HepG2 (cell line): ENCODE results near the gene DENND1C. TPM values are rescaled to one million over a fixed set of nuclear protein-coding genes. Genes with fewer than 3 reads are reported as not detected.

ENCODE experiments used
- CREB1 ChIP-seq, 2 experiments: fragments of 450-650 bp in 1 of 2; IDR thresholded peaks; 2 replicates each; pipeline ENCODE4 v1.6.1; 2016 to 2017; ENCODE audit warnings: control low read depth in 1 of 2, mild to moderate bottlenecking in 1 of 2, missing compliant biosample characterization in 1 of 2, missing genetic modification characterization in 1 of 2
- FOXM1 ChIP-seq: sonication (generic); formaldehyde crosslinking; IDR thresholded peaks from 2 replicates; pipeline ENCODE4 v1.5.0; 2020; ENCODE audit warnings: missing genetic modification reagents
- IRF9 ChIP-seq: sonication (generic); formaldehyde crosslinking; IDR thresholded peaks from 2 replicates; pipeline ENCODE4 v1.8.0; 2022; ENCODE audit warnings: missing genetic modification reagents, mild to moderate bottlenecking, borderline replicate concordance
- MNT ChIP-seq: fragments of 450-650 bp; IDR thresholded peaks from 2 replicates; pipeline ENCODE4 v1.6.1; 2016
- MTA1 ChIP-seq: sonication (generic); formaldehyde crosslinking; IDR thresholded peaks from 2 replicates; pipeline ENCODE4 v1.4.0; 2020; ENCODE audit warnings: missing genetic modification reagents, mild to moderate bottlenecking, borderline replicate concordance
- NFE2L1 ChIP-seq: sonication (generic); formaldehyde crosslinking; IDR thresholded peaks from 2 replicates; pipeline ENCODE4 v1.4.0; 2020; ENCODE audit warnings: missing genetic modification reagents, mild to moderate bottlenecking, borderline replicate concordance
- NFIC ChIP-seq: IDR thresholded peaks from 2 replicates; pipeline ENCODE4 v1.6.1; 2012; ENCODE audit warnings: mild to moderate bottlenecking, low read length, inconsistent platforms
- PCBP2 ChIP-seq: fragments of 200-400 bp; formaldehyde crosslinking; optimal IDR thresholded peaks from 2 replicates; pipeline ENCODE3; 2018; ENCODE audit warnings: low read length, low read depth; ENCODE audit not compliant: poor library complexity, severe bottlenecking
- TRAFD1 ChIP-seq: sonication (generic); formaldehyde crosslinking; IDR thresholded peaks from 2 replicates; pipeline ENCODE4 v1.5.1; 2020; ENCODE audit warnings: missing genetic modification reagents, mild to moderate bottlenecking, borderline replicate concordance
- ZBTB21 ChIP-seq: sonication (generic); formaldehyde crosslinking; IDR thresholded peaks from 2 replicates; pipeline ENCODE4 v1.4.0; 2020; ENCODE audit warnings: missing genetic modification reagents
- ZBTB33 ChIP-seq: sonication (generic); formaldehyde crosslinking; IDR thresholded peaks from 2 replicates; pipeline ENCODE4 v1.4.0; 2020; ENCODE audit warnings: missing genetic modification reagents
- ZBTB49 ChIP-seq: sonication (generic); formaldehyde crosslinking; IDR thresholded peaks from 2 replicates; pipeline ENCODE4 v1.4.0; 2020; ENCODE audit warnings: missing genetic modification reagents, borderline replicate concordance
- ZNF143 ChIP-seq: sonication (generic); formaldehyde crosslinking; IDR thresholded peaks from 2 replicates; pipeline ENCODE4 v1.4.0; 2020; ENCODE audit warnings: missing genetic modification reagents
- ZNF205 ChIP-seq: IDR thresholded peaks from 2 replicates; pipeline ENCODE4 v1.6.1; 2018; ENCODE audit warnings: missing biosample characterization, missing genetic modification reagents
- ZNF317 ChIP-seq: sonication (generic); formaldehyde crosslinking; IDR thresholded peaks from 2 replicates; pipeline ENCODE4 v1.5.0; 2020; ENCODE audit warnings: mild to moderate bottlenecking, missing genetic modification reagents
- ZNF607 ChIP-seq: sonication (generic); formaldehyde crosslinking; IDR thresholded peaks from 2 replicates; pipeline ENCODE4 v1.5.1; 2020; ENCODE audit warnings: missing genetic modification reagents, mild to moderate bottlenecking, borderline replicate concordance
- ZSCAN9 ChIP-seq: IDR thresholded peaks from 2 replicates; pipeline ENCODE4 v1.6.1; 2016; ENCODE audit warnings: borderline replicate concordance
- polyA plus RNA-seq, 8 experiments: library from polyadenylated mRNA; depleted of rRNA in 3 of 8; stranded (reverse) in 7 of 8; unstranded in 1 of 8; fragments of >200 nt; fragmentation: Illumina TruSeq in 4 of 8; extraction: Trizol in 4 of 8; gene quantifications; 2 replicates each; pipeline versions ENCODE4 v1.2.1 to v1.2.3, GENCODE V29; 2011 to 2016; ENCODE audit warnings: low read depth in 4 of 8, missing spikeins in 1 of 8, mixed read lengths in 1 of 8; ENCODE audit not compliant: insufficient read depth in 1 of 8
- total RNA-seq, 5 experiments: library from RNA; depleted of rRNA; stranded (reverse); fragments of >200 nt; fragmentation: Illumina TruSeq; extraction: Trizol; gene quantifications; 2 replicates each; pipeline ENCODE4 v1.2.3, GENCODE V29; 2016; ENCODE audit warnings: low read depth in 1 of 5
- TF ChIP-seq, protein P1 (sequence below): IDR thresholded peaks from 2 replicates; pipeline ENCODE4 v1.6.1; 2016; ENCODE audit warnings: low read depth, borderline replicate concordance

Gene DENND1C
- total and polyA plus RNA-seq, 2 of the 13 experiments (the other 11 are each of a cell fraction or from before 2014, with no cell fraction given), result 0.04 to 0.73 TPM

GRCh38 chr19:6424195-6424938 lies 57.2 kb downstream of the DENND1C start, which contains the start of gene KHSRP (continued):
- TF ChIP-seq PCBP2 (no peak), MTA1 (no peak), CREB1 (IDR thresholded peaks at IDR 0.05) (no peak; the same call in 1 of the 2 replicates), CREB1 (CRISPR knock-in tag; IDR thresholded peaks at IDR 0.05) (no peak), TRAFD1 (CRISPR knock-in tag) (no peak), ZNF143 (peak; percentile 85), IRF9 (CRISPR knock-in tag) (no peak), ZBTB33 (CRISPR knock-in tag) (no peak), ZSCAN9 (CRISPR knock-in tag) (no peak), ZBTB49 (CRISPR knock-in tag) (no peak), ZNF607 (CRISPR knock-in tag) (no peak), ZNF317 (no peak), ZBTB21 (CRISPR knock-in tag) (no peak), NFE2L1 (CRISPR knock-in tag) (no peak), MNT (no peak), NFIC (no peak), ZNF205 (CRISPR knock-in tag) (no peak), FOXM1 (CRISPR knock-in tag) (no peak)
- TF ChIP-seq, protein P1, sequence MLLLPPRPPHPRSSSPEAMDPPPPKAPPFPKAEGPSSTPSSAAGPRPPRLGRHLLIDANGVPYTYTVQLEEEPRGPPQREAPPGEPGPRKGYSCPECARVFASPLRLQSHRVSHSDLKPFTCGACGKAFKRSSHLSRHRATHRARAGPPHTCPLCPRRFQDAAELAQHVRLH, result no peak
